SK-N-SH (cell line): ENCODE results near the gene APP. TPM values are rescaled to one million over a fixed set of nuclear protein-coding genes. Genes with fewer than 3 reads are reported as not detected.
A peak's percentile ranks its signal among the peaks of the same experiment; 100 is the strongest.

Experiments used
- CTCF ChIA-PET: fragments of 300-600, 350-600 bp; formaldehyde crosslinking; extraction: SDS; loops from one replicate; lab custom pipeline; 2021; lab: Yijun Ruan, JAX
- POLR2A ChIA-PET: fragments of 350-600 bp; sonication (Branson Sonifier 250); formaldehyde crosslinking; extraction: SDS; loops from one replicate; lab custom pipeline; 2020; ENCODE audit warnings: antibody characterized with exemption, inconsistent platforms; lab: Yijun Ruan, JAX
- DNase-seq: peaks from one replicate; pipeline ENCODE4 v3.0.0; 2012
- H2AFZ ChIP-seq: fragments of 200-600 bp; sonication (generic); 2 replicates; pipeline ENCODE4 v1.8.1; 2016; ENCODE audit warnings: antibody characterized with exemption, mild to moderate bottlenecking, low read depth
- H3F3A ChIP-seq: fragments of 200-600 bp; sonication (generic); replicated peaks from 2 replicates; pipeline ENCODE3; 2016; ENCODE audit warnings: antibody characterized with exemption, mild to moderate bottlenecking; ENCODE audit not compliant: insufficient read depth
- H3K27ac ChIP-seq, 2 experiments: fragments of 200-500 bp in 1 of 2; fragments of 200-600 bp in 1 of 2; sonication (Bioruptor generic) in 1 of 2; sonication (generic), shearing (Covaris generic) in 1 of 2; 2 replicates each; pipeline versions ENCODE4 v1.5.1 to v1.6.1; 2014 to 2016; ENCODE audit warnings: low read depth in 2 of 2, inconsistent platforms in 1 of 2, low read length in 1 of 2, mild to moderate bottlenecking in 1 of 2, mixed read lengths in 1 of 2
- H3K27me3 ChIP-seq: fragments of 200-600 bp; sonication (generic), shearing (Covaris generic); 2 replicates; pipeline ENCODE4 v1.6.1; 2016; ENCODE audit warnings: mixed run types; ENCODE audit not compliant: insufficient read depth
- H3K36me3 ChIP-seq, 2 experiments: fragments of 200-500 bp in 1 of 2; fragments of 200-600 bp in 1 of 2; sonication (Bioruptor generic) in 1 of 2; sonication (generic) in 1 of 2; replicated peaks in 1 of 2; 2 replicates each; pipeline versions ENCODE3 to v1.5.1; 2014 to 2016; ENCODE audit warnings: low read length in 1 of 2, mild to moderate bottlenecking in 1 of 2; ENCODE audit not compliant: insufficient read depth in 2 of 2, control insufficient read depth in 1 of 2
- H3K4me1 ChIP-seq, 2 experiments: fragments of 200-500 bp in 1 of 2; fragments of 200-600 bp in 1 of 2; sonication (Bioruptor generic) in 1 of 2; sonication (generic), shearing (Covaris generic) in 1 of 2; 2 replicates each; pipeline versions ENCODE4 v1.5.1 to v1.6.1; 2014 to 2016; ENCODE audit warnings: low read depth in 1 of 2, low read length in 1 of 2, mixed run types in 1 of 2; ENCODE audit not compliant: insufficient read depth in 2 of 2, control insufficient read depth in 1 of 2
- H3K4me2 ChIP-seq: fragments of 200-600 bp; sonication (generic), shearing (Covaris generic); 2 replicates; pipeline ENCODE4 v1.6.1; 2017; ENCODE audit warnings: mixed run types
- H3K4me3 ChIP-seq, 2 experiments: fragments of 200-500 bp in 1 of 2; fragments of 200-600 bp in 1 of 2; sonication (Bioruptor generic) in 1 of 2; sonication (generic), shearing (Covaris generic) in 1 of 2; 2 replicates each; pipeline versions ENCODE4 v1.5.1 to v1.8.1; 2014 to 2016; ENCODE audit warnings: low read depth in 2 of 2, inconsistent platforms in 1 of 2, low read length in 1 of 2, mild to moderate bottlenecking in 1 of 2, mixed read lengths in 1 of 2, moderate library complexity in 1 of 2
- H3K79me2 ChIP-seq: fragments of 200-600 bp; sonication (generic); 2 replicates; pipeline ENCODE4 v1.8.1; 2017; ENCODE audit warnings: mild to moderate bottlenecking; ENCODE audit not compliant: insufficient read depth
- H3K9ac ChIP-seq: fragments of 200-600 bp; sonication (generic); 2 replicates; pipeline ENCODE4 v1.6.1; 2017; ENCODE audit warnings: mixed run types
- H3K9me2 ChIP-seq: fragments of 200-600 bp; sonication (generic); 2 replicates; pipeline ENCODE4 v1.6.1; 2017; ENCODE audit warnings: mixed run types
- H3K9me3 ChIP-seq: fragments of 200-600 bp; sonication (generic); 2 replicates; pipeline ENCODE4 v1.6.1; 2017; ENCODE audit warnings: mixed run types, mild to moderate bottlenecking, moderate library complexity
- H4K20me1 ChIP-seq: fragments of 200-600 bp; sonication (generic); 2 replicates; pipeline ENCODE4 v1.6.1; 2017; ENCODE audit warnings: mild to moderate bottlenecking, mixed run types; ENCODE audit not compliant: insufficient read depth
- EZH2phosphoT487 ChIP-seq: fragments of 200-600 bp; sonication (generic); IDR thresholded peaks from 2 replicates; pipeline ENCODE4 v1.6.1; 2017; ENCODE audit warnings: low read depth, mixed run types, mild to moderate bottlenecking, antibody characterized with exemption, moderate library complexity, borderline replicate concordance
- WGBS: methylation state at CpG from one replicate; pipeline ENCODE4 v1.1.6; 2017; ENCODE audit warnings: low lambda C conversion rate; 5-methylcytosine and 5-hydroxymethylcytosine counted together
- polyA plus RNA-seq, 3 experiments: library from polyadenylated mRNA; depleted of rRNA; stranded (reverse); fragments of >200 nt; gene quantifications; 2 replicates each; pipeline ENCODE4 v1.2.3, GENCODE V29; 2012
- TF ChIP-seq, protein P1 (sequence below): IDR thresholded peaks from 2 replicates; pipeline ENCODE4 v1.4.0; 2012; ENCODE audit warnings: low read depth, borderline replicate concordance
- TF ChIP-seq, protein P2 (sequence below): fragments of 200-600 bp; sonication (generic); IDR thresholded peaks from 2 replicates; pipeline ENCODE4 v1.6.1; 2017; ENCODE audit warnings: antibody characterized with exemption, mild to moderate bottlenecking, moderate library complexity

The APP gene
- polyA plus RNA-seq, 1 of the 3 experiments (the other 2 are of a cell fraction): 780 TPM

DNA sequence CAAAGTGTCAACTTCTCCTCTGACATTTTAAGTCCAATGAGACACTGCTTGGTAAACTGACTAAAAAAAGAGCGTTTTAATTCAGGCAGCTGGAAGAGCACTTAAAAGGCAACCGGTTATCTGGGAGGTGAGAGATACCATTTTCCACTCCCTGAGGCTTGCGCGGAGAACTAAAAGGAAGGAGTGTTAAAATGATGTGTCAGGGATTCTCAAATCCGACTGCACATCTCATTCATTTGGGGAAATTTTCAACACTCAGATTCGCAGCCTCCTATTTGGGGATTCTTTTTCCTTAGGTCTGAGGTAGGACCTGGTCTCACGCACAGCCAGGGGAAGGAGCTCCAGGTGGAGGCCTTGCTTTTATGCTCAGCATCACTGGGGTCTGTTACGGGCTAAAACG lies 281.9 kb downstream of the APP start:
- CTCF ChIA-PET: interaction anchor here (0.7 kb wide), 1 partner anchor 282 kb away, joined by 3 read pairs; no protein-coding TSS in a partner anchor
- Histone ChIP-seq H3K36me3 (peaks cover 21 to 46% of the 10 kb centered on the region in 2 experiments), H3K4me2 (no peak overlapping the region), H3F3A (no peaks in the 10 kb centered on the region), H3K27ac (no peak overlapping the region), H2AFZ (no peak overlapping the region), H3K79me2 (no peaks in the 10 kb centered on the region), H3K9me2 (no peaks in the 10 kb centered on the region), H3K9ac (no peak overlapping the region), H3K27me3 (no peaks in the 10 kb centered on the region), H3K4me3 (no peak overlapping the region), H3K9me3 (no peaks in the 10 kb centered on the region), H4K20me1 (no peaks in the 10 kb centered on the region), H3K4me1 (no peaks in the 10 kb centered on the region)
- POLR2A ChIA-PET: no interaction called here
- WGBS: 89% methylated on average over 9 of the region's 9 CpGs
- no peak for DNase-seq
- TF ChIP-seq, protein P1, sequence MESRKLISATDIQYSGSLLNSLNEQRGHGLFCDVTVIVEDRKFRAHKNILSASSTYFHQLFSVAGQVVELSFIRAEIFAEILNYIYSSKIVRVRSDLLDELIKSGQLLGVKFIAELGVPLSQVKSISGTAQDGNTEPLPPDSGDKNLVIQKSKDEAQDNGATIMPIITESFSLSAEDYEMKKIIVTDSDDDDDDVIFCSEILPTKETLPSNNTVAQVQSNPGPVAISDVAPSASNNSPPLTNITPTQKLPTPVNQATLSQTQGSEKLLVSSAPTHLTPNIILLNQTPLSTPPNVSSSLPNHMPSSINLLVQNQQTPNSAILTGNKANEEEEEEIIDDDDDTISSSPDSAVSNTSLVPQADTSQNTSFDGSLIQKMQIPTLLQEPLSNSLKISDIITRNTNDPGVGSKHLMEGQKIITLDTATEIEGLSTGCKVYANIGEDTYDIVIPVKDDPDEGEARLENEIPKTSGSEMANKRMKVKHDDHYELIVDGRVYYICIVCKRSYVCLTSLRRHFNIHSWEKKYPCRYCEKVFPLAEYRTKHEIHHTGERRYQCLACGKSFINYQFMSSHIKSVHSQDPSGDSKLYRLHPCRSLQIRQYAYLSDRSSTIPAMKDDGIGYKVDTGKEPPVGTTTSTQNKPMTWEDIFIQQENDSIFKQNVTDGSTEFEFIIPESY: no peak

DNA sequence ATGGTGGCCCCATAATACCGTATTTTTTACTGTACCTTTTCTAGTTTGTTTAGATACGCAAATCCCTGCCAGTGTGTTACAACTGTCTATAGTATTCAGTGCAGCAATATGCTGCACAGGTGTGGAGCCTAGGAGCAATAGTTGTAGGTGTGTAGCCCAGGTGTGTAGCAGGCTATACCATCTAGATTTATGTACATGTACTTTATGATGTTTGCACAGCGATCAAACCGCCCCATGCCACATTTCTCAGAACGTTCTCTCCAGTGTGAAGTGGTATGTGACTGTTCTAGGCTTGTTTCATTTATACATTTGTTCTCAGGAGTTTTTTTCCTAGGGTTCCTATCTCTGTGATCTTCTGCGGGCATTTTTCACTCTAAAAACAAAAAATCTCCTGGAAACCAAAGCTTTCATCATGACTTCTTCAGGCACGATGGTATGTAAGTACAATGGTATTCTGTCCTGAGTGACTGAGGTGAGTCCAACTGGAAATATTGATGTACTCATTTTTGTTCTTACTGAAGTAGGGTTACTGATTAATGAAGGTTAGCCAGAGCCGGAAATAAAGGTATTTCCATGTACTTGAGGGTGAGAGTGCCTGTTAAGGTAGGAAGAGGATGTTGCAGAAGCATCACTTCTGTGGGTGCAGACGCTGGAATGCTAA lies 282.8 kb downstream of the APP start:
- H4K20me1 ChIP-seq: no peaks in the 10 kb centered on the region
- no peaks in the 10 kb centered on the region for H3K9me2 ChIP-seq
- no peak for DNase-seq
- no peaks in the 10 kb centered on the region for H3K27me3 ChIP-seq
- no peak overlapping the region for H3K4me3 ChIP-seq
- H3K4me2 ChIP-seq: no peak overlapping the region
- no peak overlapping the region for H3K9ac ChIP-seq
- H3K36me3 ChIP-seq: peaks cover 13 to 39% of the 10 kb centered on the region in 2 experiments
- ChIA-PET CTCF (interaction anchor here (0.6 to 7.6 kb wide), 4 partner anchors 8 to 394 kb away, joined by 3 to 59 read pairs (median 6); partner anchors contain the start of gene APP), POLR2A (no interaction called here)
- H2AFZ ChIP-seq: no peak overlapping the region
- no peaks in the 10 kb centered on the region for H3F3A ChIP-seq
- TF ChIP-seq, protein P1: no peak
- H3K9me3 ChIP-seq: no peaks in the 10 kb centered on the region
- WGBS: 90% methylated on average over 9 of the region's 9 CpGs
- no peaks in the 10 kb centered on the region for H3K4me1 ChIP-seq
- H3K27ac ChIP-seq: no peak overlapping the region
- H3K79me2 ChIP-seq: no peaks in the 10 kb centered on the region

DNA sequence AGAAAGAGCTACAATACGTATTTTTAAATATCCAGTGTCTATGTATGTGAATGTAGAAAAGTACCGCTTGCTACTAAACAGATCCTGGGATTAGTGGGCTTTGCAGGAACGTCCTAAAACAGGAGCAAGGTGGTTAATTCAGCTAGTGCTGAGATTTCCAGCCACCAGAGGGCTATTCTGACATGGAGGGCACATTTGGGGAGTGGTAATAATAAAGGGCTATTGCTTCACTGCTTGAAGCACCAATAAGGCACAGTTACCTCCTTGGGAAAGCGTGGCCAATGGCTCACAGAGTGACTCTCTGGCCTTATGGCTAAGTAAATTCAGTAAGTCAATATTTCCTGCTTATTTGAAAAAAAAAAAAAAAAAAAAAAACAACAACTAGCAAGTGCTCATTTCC lies 283.4 kb downstream of the APP start:
- ChIA-PET CTCF (interaction anchor here (1.0 to 7.6 kb wide), 2 partner anchors 9 to 282 kb away, joined by 7 to 59 read pairs; partner anchors contain the start of gene APP), POLR2A (no interaction called here)
- H3K9me3 ChIP-seq: no peaks in the 10 kb centered on the region
- H3K9me2 ChIP-seq: no peaks in the 10 kb centered on the region
- no peak overlapping the region for H3K9ac ChIP-seq
- TF ChIP-seq, protein P2, sequence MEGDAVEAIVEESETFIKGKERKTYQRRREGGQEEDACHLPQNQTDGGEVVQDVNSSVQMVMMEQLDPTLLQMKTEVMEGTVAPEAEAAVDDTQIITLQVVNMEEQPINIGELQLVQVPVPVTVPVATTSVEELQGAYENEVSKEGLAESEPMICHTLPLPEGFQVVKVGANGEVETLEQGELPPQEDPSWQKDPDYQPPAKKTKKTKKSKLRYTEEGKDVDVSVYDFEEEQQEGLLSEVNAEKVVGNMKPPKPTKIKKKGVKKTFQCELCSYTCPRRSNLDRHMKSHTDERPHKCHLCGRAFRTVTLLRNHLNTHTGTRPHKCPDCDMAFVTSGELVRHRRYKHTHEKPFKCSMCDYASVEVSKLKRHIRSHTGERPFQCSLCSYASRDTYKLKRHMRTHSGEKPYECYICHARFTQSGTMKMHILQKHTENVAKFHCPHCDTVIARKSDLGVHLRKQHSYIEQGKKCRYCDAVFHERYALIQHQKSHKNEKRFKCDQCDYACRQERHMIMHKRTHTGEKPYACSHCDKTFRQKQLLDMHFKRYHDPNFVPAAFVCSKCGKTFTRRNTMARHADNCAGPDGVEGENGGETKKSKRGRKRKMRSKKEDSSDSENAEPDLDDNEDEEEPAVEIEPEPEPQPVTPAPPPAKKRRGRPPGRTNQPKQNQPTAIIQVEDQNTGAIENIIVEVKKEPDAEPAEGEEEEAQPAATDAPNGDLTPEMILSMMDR: peak; percentile 30; the same call in 1 of the 2 replicates
- TF ChIP-seq EZH2phosphoT487: no peak
- H3F3A ChIP-seq: no peaks in the 10 kb centered on the region
- H3K79me2 ChIP-seq: no peaks in the 10 kb centered on the region
- H3K4me3 ChIP-seq: no peak overlapping the region
- H3K27ac ChIP-seq: no peak overlapping the region
- WGBS: 96% methylated on average over 4 of the region's 4 CpGs
- H3K36me3 ChIP-seq: peaks cover 11 to 39% of the 10 kb centered on the region in 2 experiments
- no peaks in the 10 kb centered on the region for H3K4me1 ChIP-seq
- H3K27me3 ChIP-seq: no peaks in the 10 kb centered on the region
- H2AFZ ChIP-seq: no peak overlapping the region
- no peak for DNase-seq
- no peak overlapping the region for H3K4me2 ChIP-seq
- no peaks in the 10 kb centered on the region for H4K20me1 ChIP-seq
